Mononuclear cell (primary cell): ENCODE results near the gene KCNQ1. TPM values are rescaled to one million over a fixed set of nuclear protein-coding genes. Genes with fewer than 3 reads are reported as not detected.

ENCODE experiments used
- H3K27me3 ChIP-seq: 2 replicates; pipeline ENCODE4 v1.6.0; 2011; ENCODE audit warnings: low read length, control low read depth; ENCODE audit not compliant: insufficient read depth
- H3K4me1 ChIP-seq: 2 replicates; pipeline ENCODE4 v1.5.1; 2011; ENCODE audit warnings: mild to moderate bottlenecking, low read length, control low read depth; ENCODE audit not compliant: insufficient read depth
- H3K4me3 ChIP-seq: 2 replicates; pipeline ENCODE4 v1.5.1; 2011; ENCODE audit warnings: mild to moderate bottlenecking, low read length, moderate library complexity
- H3K9me3 ChIP-seq: 2 replicates; pipeline ENCODE4 v1.5.1; 2011; ENCODE audit warnings: low read depth, mild to moderate bottlenecking, control low read depth, low read length
- total RNA-seq: library from RNA; depleted of rRNA; stranded (reverse); fragments of >200 nt; gene quantifications from one replicate; pipeline ENCODE4 v1.2.3, GENCODE V29; 2012

KCNQ1 gene
- total RNA-seq, 1 donor, result 12.7 TPM

DNA sequence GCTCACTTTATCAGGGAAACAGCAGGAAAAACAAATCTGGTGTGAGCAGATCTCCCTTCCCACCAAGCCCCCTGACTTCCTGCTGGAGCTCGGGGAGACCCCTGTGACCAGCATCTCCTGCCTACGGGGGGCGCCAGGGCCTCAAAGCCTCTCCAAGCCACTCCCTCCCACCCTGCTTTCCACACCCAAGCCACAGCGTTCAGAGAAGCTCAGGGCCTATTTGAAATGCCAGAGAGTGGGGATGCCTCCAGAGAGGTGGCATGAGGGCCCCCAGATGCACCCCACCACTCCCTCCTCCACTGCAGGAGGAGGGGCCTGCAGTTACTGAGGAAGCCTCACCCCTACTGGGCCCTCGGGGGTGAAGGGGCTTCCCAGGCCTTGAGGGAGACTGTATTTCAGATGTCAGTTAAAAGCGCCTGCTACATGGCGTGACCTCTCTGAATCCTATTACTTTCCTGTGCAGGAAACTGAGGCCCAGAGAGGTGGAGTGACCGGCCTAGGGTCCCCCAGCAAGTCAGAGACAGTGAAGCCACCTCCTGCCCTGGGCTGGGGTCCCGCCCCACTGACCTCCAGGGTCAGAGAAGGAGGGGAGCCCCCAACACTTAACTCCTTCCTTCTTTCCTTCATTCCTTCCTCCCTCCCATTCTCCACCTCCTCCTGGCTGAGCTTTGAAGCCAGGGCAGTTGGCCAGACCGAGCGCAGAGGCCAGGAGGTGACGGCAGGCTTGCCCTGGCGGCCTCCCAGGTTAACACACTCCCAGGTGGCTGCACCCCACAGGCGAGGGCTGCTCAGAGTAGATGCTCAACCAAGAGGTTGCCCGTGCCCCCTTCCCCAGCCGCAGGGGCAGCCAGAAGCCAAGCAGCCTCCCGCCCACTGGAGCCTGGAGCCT lies 446.8 kb downstream of the KCNQ1 start:
- peaks cover 21% of the 10 kb centered on the region for H3K4me1 ChIP-seq
- peaks cover 7% of the 10 kb centered on the region for H3K27me3 ChIP-seq
- no peaks in the 10 kb centered on the region for H3K9me3 ChIP-seq
- no peak overlapping the region for H3K4me3 ChIP-seq

DNA sequence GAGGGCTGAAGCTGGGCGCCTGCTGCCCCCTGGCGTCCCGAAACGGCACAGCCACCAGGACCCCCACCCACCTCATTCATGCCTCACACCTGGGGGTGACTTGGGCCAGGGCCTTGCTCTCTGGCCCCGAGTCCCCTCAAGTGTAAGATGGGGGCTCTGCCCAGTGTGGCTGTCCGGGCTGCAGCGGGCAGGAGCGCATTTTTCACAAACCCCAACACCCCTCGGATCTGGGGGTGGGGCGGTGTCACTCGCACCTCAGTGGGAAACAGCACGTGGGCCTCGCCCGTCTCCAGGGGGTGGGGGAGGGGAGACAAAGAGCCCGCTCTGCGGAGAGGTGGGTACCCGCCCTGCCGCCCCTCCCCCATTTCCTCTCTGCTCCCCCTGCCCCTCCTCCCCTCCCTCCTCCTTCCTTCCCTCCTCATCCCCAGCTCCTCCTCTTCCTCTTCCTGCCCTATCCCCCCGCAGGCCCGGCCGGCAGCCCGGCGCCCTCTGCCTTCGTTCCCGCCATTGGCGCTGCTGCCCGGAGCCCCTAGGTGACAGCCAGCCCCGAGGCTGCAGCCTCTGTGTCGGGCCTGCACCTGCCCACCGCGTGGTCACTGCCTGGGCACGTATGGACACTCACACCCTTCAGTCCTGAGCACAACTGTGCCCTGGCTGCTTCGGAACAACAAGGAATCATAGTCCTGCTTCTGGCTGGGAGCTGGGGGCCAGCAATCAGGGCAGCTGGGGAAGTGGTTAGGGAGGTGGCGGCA lies 447.6 kb downstream of the KCNQ1 start:
- no peaks in the 10 kb centered on the region for H3K9me3 ChIP-seq
- H3K4me3 ChIP-seq, result peak overlapping the region; percentile 23
- H3K27me3 ChIP-seq, result peaks cover 3% of the 10 kb centered on the region
- peaks cover 23% of the 10 kb centered on the region for H3K4me1 ChIP-seq

- Histone ChIP-seq H3K4me3 (peak overlapping the region; percentile 21), H3K4me1 (peaks cover 30% of the 10 kb centered on the region), H3K27me3 (no peaks in the 10 kb centered on the region), H3K9me3 (no peaks in the 10 kb centered on the region)
Observed at GRCh38 chr11:2892967-2893528, 448.2 kb downstream of the KCNQ1 start.

DNA sequence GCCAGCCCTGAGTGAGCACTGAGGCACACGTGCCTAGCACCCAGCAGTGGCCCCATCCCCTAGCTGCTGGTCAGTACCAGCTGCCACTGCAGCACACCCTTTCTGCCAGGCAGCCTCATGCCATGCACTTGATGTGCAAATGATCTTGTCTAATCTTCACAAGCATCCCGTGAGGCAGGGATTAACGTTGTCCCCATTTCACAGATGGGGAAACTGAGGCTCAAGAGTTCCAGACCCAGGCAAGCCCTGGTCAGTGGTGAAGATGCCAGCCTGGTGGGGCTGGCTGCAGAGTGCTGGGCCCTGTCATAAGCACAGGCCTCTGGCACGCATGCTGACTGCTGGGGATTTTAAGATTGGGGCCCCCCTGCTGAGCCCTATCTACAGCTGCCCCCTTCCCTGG lies 449.1 kb downstream of the KCNQ1 start:
- no peaks in the 10 kb centered on the region for H3K9me3 ChIP-seq
- no peak overlapping the region for H3K4me3 ChIP-seq
- no peaks in the 10 kb centered on the region for H3K27me3 ChIP-seq
- H3K4me1 ChIP-seq, result peaks cover 37% of the 10 kb centered on the region

- H3K9me3 ChIP-seq, result no peaks in the 10 kb centered on the region
- no peak overlapping the region for H3K4me3 ChIP-seq
- H3K4me1 ChIP-seq, result peaks cover 55% of the 10 kb centered on the region
- no peaks in the 10 kb centered on the region for H3K27me3 ChIP-seq
Observed at GRCh38 chr11:2896047-2896446, 451.2 kb downstream of the KCNQ1 start.

- Histone ChIP-seq H3K4me1 (peaks cover 53% of the 10 kb centered on the region), H3K27me3 (no peaks in the 10 kb centered on the region), H3K9me3 (no peaks in the 10 kb centered on the region), H3K4me3 (no peak overlapping the region)
Observed at GRCh38 chr11:2897048-2897447, 452.2 kb downstream of the KCNQ1 start.

- Histone ChIP-seq H3K4me1 (peaks cover 55% of the 10 kb centered on the region), H3K9me3 (no peaks in the 10 kb centered on the region), H3K4me3 (no peak overlapping the region), H3K27me3 (no peaks in the 10 kb centered on the region)
Observed at GRCh38 chr11:2898366-2899079, 453.7 kb downstream of the KCNQ1 start.

Other genes starting within 250 kb of the KCNQ1 start
- 2.3 TPM for gene ASCL2, start 174.4 kb upstream of the KCNQ1 start, total RNA-seq
- gene C11orf21, start 143.1 kb upstream of the KCNQ1 start, total RNA-seq, result 17.3 TPM
- 21.6 TPM for gene TSPAN32, start 143.0 kb upstream of the KCNQ1 start, total RNA-seq
- 77.0 TPM for gene CD81, start 67.7 kb upstream of the KCNQ1 start, total RNA-seq
- 29.7 TPM for gene TSSC4, start 44.3 kb upstream of the KCNQ1 start, total RNA-seq
- gene TRPM5, start 494 bp upstream of the KCNQ1 start, total RNA-seq, result 0.10 TPM